Measurements from ENCODE around the gene NFKB1. TPM values are rescaled to one million over a fixed set of nuclear protein-coding genes. Genes with fewer than 3 reads are reported as not detected.

Gene NFKB1
- total and polyA plus RNA-seq, 9 donors: 18.6 to 45.0 (median 36.6) TPM

GRCh38 chr4:102454268-102454667 is 46.9 kb upstream of the NFKB1 start:
- Histone ChIP-seq H3K9me3 (no peaks in the 10 kb centered on the region), H3K27me3 (no peaks in the 10 kb centered on the region), H3K36me3 (no peaks in the 10 kb centered on the region), H3K4me1 (ENCODE audit: insufficient read depth) (no peaks in the 10 kb centered on the region), H3K27ac (no peak overlapping the region), H3K4me3 (no peak overlapping the region)
- DNase-seq: no peak
- TF ChIP-seq CTCF (IDR thresholded peaks at IDR 0.05) (no peak), EP300 (IDR thresholded peaks at IDR 0.05) (no peak), POLR2A (IDR thresholded peaks at IDR 0.05) (no peak)
- intact Hi-C loops (cut with DNase I): loop anchor here in 3 of 4 donors (5.0 to 10.0 kb wide), 3 partner anchors 171 to 561 kb away; partner anchors contain the start of gene SLC9B1 (in 1 of the 3)
- 55 to 73% (median 57%) methylated on average over 1 of the region's 1 CpG for WGBS, 3 donors

- no peak for DNase-seq
- Histone ChIP-seq H3K27me3 (no peaks in the 10 kb centered on the region), H3K4me1 (ENCODE audit: insufficient read depth) (no peaks in the 10 kb centered on the region), H3K27ac (no peak overlapping the region), H3K9me3 (no peaks in the 10 kb centered on the region), H3K4me3 (no peak overlapping the region), H3K36me3 (no peaks in the 10 kb centered on the region)
- intact Hi-C loops (cut with DNase I): loop anchor here in 3 of 4 donors (5.0 to 10.0 kb wide), 3 partner anchors 170 to 560 kb away; partner anchors contain the start of gene SLC9B1 (in 1 of the 3)
- TF ChIP-seq EP300 (IDR thresholded peaks at IDR 0.05) (no peak), POLR2A (IDR thresholded peaks at IDR 0.05) (no peak), CTCF (IDR thresholded peaks at IDR 0.05) (no peak)
- 69 to 87% (median 78%) methylated on average over 9 of the region's 9 CpGs for WGBS, 3 donors
Observed at GRCh38 chr4:102454981-102455685, 46.0 kb upstream of the NFKB1 start.

GRCh38 chr4:102455750-102456149 is 45.4 kb upstream of the NFKB1 start:
- Histone ChIP-seq H3K27ac (no peak overlapping the region), H3K9me3 (no peaks in the 10 kb centered on the region), H3K4me3 (no peak overlapping the region), H3K36me3 (no peaks in the 10 kb centered on the region), H3K4me1 (ENCODE audit: insufficient read depth) (no peaks in the 10 kb centered on the region), H3K27me3 (no peaks in the 10 kb centered on the region)
- intact Hi-C loops (cut with DNase I): loop anchor here in 2 of 4 donors (10.0 kb wide), 2 partner anchors 169 to 559 kb away; partner anchors contain the start of gene SLC9B1 (in 1 of the 2)
- DNase-seq: no peak
- WGBS, 3 donors: 80 to 96% (median 96%) methylated on average over 3 of the region's 3 CpGs
- TF ChIP-seq CTCF (IDR thresholded peaks at IDR 0.05) (no peak), POLR2A (IDR thresholded peaks at IDR 0.05) (no peak), EP300 (IDR thresholded peaks at IDR 0.05) (no peak)

GRCh38 chr4:102466298-102466697 is 34.9 kb upstream of the NFKB1 start:
- H3K9me3 ChIP-seq: no peaks in the 10 kb centered on the region
- DNase-seq: no peak
- 80 to 89% (median 88%) methylated on average over 2 of the region's 2 CpGs for WGBS, 3 donors
- no peaks in the 10 kb centered on the region for H3K27me3 ChIP-seq
- intact Hi-C loops (cut with DNase I): no loop called here
- TF ChIP-seq POLR2A (IDR thresholded peaks at IDR 0.05) (no peak), EP300 (IDR thresholded peaks at IDR 0.05) (no peak), CTCF (IDR thresholded peaks at IDR 0.05) (no peak)
- H3K36me3 ChIP-seq: no peaks in the 10 kb centered on the region
- no peaks in the 10 kb centered on the region for H3K4me1 ChIP-seq (ENCODE audit: insufficient read depth)
- no peak overlapping the region for H3K27ac ChIP-seq
- no peak overlapping the region for H3K4me3 ChIP-seq
